GM12874 (cell line): ENCODE measurements around the gene EME2.

Source experiments
- TF ChIP-seq, protein P1 (sequence below): IDR thresholded peaks from 2 replicates; pipeline ENCODE4 v1.5.1; 2011; ENCODE audit warnings: low read depth, mild to moderate bottlenecking, control low read depth, low read length, moderate library complexity; ENCODE audit not compliant: insufficient read depth

The EME2 gene

GRCh38 chr16:1778200-1779179, 5.9 kb downstream of the EME2 start:
- TF ChIP-seq, protein P1, sequence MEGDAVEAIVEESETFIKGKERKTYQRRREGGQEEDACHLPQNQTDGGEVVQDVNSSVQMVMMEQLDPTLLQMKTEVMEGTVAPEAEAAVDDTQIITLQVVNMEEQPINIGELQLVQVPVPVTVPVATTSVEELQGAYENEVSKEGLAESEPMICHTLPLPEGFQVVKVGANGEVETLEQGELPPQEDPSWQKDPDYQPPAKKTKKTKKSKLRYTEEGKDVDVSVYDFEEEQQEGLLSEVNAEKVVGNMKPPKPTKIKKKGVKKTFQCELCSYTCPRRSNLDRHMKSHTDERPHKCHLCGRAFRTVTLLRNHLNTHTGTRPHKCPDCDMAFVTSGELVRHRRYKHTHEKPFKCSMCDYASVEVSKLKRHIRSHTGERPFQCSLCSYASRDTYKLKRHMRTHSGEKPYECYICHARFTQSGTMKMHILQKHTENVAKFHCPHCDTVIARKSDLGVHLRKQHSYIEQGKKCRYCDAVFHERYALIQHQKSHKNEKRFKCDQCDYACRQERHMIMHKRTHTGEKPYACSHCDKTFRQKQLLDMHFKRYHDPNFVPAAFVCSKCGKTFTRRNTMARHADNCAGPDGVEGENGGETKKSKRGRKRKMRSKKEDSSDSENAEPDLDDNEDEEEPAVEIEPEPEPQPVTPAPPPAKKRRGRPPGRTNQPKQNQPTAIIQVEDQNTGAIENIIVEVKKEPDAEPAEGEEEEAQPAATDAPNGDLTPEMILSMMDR, result no peak

DNA sequence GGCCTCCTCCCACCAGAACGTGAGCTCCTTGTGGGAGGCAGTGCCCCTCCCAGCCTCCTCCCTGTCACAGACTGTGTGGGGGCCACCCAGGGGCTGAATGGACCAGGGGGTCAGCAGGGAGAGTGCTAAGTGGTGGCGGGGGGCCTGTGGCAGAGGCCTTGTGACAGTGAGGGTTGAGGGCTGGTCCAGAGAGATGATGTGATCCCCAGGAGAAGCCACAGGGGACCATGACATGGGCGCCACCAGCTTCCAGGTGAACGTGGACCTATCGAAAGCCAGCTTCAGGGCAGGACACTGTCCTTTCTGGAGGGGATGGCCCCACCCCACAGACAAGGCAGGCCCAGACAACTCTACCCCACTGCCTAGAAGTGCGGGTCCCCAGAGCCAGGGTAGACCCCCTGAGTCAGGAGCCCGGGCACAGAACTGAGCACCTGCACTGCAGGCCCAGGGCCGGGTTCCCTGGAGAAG, 6.7 kb downstream of the EME2 start:
- TF ChIP-seq, protein P1, result no peak

DNA sequence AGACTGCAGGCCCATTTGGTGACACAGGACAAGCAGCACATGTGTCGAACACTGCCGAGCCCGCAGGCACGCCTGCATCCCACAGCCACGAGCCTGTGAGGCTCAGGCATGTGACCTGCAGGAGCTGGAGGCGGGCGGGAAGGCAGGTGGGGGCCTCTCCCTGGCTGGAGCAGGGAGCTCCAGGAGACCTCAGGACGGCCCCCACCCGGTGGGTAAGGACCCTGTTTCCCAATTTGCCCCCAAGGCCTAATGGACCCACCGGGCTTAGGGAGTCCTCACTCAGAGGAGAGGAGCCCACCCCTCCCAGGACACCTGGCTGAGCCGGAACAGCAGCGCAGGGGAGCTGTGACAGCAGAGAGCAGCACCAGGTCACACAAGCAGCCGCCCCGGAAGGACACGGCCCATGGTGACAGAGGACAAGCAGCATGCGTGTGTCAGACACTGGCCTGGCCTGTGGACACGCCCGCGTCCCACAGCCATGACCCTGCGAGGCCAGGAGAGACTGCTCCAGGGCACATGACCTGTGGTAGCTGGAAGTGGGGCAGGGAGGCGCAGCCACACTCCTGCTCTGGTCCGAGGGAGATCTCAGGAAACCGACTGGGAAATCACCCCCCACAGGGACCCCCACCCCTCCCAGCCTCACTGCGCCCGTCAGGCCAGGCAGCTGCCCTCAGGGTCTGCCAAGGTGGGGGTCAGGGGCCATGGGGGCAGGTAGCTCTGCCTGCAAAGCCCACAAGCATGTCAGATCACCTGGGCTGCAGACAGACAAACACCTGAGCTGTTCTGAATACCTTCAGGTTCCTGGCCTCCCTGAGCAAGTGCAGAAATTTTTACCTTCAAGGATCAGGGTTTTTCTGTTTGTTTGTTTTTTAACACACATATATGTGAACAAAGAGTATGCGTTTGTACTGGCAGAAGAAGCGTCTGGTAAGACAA, 7.4 kb downstream of the EME2 start:
- TF ChIP-seq, protein P1, result no peak

GRCh38 chr16:1780677-1781072, 8.1 kb downstream of the EME2 start:
- TF ChIP-seq, protein P1, result no peak

DNA sequence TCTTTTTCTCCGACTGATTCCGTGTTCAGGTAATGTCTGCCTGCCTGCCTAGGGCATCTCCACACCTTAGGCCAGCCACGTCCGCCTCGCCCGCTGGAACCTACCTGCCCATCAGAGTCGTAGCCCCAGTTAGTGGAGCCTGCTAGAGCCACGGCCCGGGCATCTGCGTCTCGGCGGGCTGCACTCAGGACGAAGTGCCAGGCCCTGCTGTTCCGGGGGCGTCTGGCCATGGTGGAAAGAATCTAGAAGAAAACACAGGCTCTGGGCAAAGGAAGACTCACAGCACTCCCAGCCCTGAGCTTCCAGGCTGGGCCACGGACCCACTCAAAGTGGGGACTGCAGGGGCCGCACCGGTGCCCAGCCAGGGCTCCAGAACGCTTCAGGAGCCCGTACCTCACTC, 8.6 kb downstream of the EME2 start:
- TF ChIP-seq, protein P1, result no peak

- TF ChIP-seq, protein P1, result no peak
Observed at GRCh38 chr16:1781758-1782407, 9.3 kb downstream of the EME2 start.
